ENCODE measurements around the gene SDCCAG8. TPM values are rescaled to one million over a fixed set of nuclear protein-coding genes. Genes with fewer than 3 reads are reported as not detected.

The SDCCAG8 gene
- total RNA-seq, 1 experiment from 2014 or later, result 194 TPM

DNA sequence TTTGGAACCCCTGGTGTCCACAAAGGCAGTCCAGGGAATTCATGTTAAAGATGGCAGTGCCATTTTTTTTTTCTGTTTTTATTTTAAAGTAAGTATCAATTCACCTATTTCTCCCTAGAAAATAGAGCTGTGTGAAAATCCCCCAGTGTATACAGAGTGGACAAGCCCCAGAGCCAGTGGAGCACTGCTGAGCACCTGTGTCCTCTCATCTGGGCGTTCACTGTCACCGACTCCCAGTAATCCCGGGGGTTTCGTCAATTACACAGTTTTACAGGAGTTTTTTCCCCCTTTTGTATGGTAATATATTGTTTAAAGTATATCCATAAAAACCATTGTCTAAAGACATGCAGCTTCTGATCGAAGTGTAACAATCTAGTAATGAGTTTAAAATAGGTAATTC lies 175.8 kb downstream of the SDCCAG8 start:
- H3K27ac ChIP-seq (ENCODE audit: low read length), result no peak overlapping the region
- ChIA-PET CTCF (no interaction called here), POLR2A (ENCODE audit: unreplicated experiment) (no interaction called here)
- no peak for ATAC-seq
- H3K9ac ChIP-seq (ENCODE audit: low read length), result no peak overlapping the region
- no peaks in the 10 kb centered on the region for H3K36me3 ChIP-seq (ENCODE audit: low read depth, low read length)
- no peak for DNase-seq
- no TSS peak for BruUV-seq (replicated peaks)
- no peaks in the 10 kb centered on the region for H3K27me3 ChIP-seq (ENCODE audit: low read length)
- H4K20me1 ChIP-seq (ENCODE audit: low read length), result no peaks in the 10 kb centered on the region
- no peak overlapping the region for H2AFZ ChIP-seq (ENCODE audit: low read length)
- no peaks in the 10 kb centered on the region for H3K79me2 ChIP-seq (ENCODE audit: low read length)
- H3K9me3 ChIP-seq (ENCODE audit: low read length), result no peaks in the 10 kb centered on the region
- TF ChIP-seq EZH2phosphoT487 (IDR thresholded peaks at IDR 0.05; ENCODE audit: borderline replicate concordance, low read length) (no peak), EZH2 (IDR thresholded peaks at IDR 0.05; ENCODE audit: low read length, unreplicated experiment) (no peak)
- TF ChIP-seq, protein P1, sequence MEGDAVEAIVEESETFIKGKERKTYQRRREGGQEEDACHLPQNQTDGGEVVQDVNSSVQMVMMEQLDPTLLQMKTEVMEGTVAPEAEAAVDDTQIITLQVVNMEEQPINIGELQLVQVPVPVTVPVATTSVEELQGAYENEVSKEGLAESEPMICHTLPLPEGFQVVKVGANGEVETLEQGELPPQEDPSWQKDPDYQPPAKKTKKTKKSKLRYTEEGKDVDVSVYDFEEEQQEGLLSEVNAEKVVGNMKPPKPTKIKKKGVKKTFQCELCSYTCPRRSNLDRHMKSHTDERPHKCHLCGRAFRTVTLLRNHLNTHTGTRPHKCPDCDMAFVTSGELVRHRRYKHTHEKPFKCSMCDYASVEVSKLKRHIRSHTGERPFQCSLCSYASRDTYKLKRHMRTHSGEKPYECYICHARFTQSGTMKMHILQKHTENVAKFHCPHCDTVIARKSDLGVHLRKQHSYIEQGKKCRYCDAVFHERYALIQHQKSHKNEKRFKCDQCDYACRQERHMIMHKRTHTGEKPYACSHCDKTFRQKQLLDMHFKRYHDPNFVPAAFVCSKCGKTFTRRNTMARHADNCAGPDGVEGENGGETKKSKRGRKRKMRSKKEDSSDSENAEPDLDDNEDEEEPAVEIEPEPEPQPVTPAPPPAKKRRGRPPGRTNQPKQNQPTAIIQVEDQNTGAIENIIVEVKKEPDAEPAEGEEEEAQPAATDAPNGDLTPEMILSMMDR (conservative IDR thresholded peaks at IDR 0.05; ENCODE audit: low read depth, low read length), result no peak
- intact Hi-C loops (cut with micrococcal nuclease), result no loop called here
- H3K9me2 ChIP-seq (replicated peaks; ENCODE audit: low read length), result no peaks in the 10 kb centered on the region
- no peak overlapping the region for H3K4me2 ChIP-seq (ENCODE audit: low read length)
- no peak overlapping the region for H3K4me3 ChIP-seq (ENCODE audit: low read length)
- no peaks in the 10 kb centered on the region for H3F3A ChIP-seq (ENCODE audit: low read length, unreplicated experiment)
- H3K4me1 ChIP-seq (ENCODE audit: insufficient read depth, low read length), result no peaks in the 10 kb centered on the region

DNA sequence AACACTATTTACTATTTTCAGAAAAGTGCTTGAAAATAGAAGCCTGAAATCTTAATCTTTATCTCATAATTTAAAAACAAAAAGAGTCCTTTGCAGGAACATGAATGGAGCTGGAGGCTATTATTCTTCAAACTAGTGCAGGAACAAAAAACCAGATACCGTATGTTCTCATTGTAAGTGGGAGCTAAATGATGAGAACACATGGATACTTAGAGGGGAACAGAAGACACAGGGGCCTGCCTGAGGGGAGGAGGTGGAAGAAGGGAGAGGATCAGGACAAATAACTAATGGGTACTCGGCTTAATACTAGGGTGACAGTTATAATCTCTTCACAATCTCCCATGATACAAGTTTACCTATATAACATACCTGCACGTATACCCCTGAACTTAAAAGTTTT lies 176.3 kb downstream of the SDCCAG8 start:
- POLR2A ChIA-PET (ENCODE audit: unreplicated experiment), result no interaction called here
- BruUV-seq (replicated peaks), result no TSS peak

GRCh38 chr1:243433737-243434370 lies 178.0 kb downstream of the SDCCAG8 start:
- Histone ChIP-seq H3K36me3 (ENCODE audit: low read depth, low read length) (no peaks in the 10 kb centered on the region), H3K4me2 (ENCODE audit: low read length) (no peak overlapping the region), H4K20me1 (ENCODE audit: low read length) (no peaks in the 10 kb centered on the region), H3K9me3 (ENCODE audit: low read length) (no peaks in the 10 kb centered on the region), H3K4me3 (ENCODE audit: low read length) (no peak overlapping the region), H3K9ac (ENCODE audit: low read length) (no peak overlapping the region), H3K27ac (ENCODE audit: low read length) (no peak overlapping the region), H3K4me1 (ENCODE audit: insufficient read depth, low read length) (no peaks in the 10 kb centered on the region), H3K27me3 (ENCODE audit: low read length) (no peaks in the 10 kb centered on the region), H3K79me2 (ENCODE audit: low read length) (no peaks in the 10 kb centered on the region), H3F3A (ENCODE audit: low read length, unreplicated experiment) (no peaks in the 10 kb centered on the region), H2AFZ (ENCODE audit: low read length) (no peak overlapping the region), H3K9me2 (replicated peaks; ENCODE audit: low read length) (no peaks in the 10 kb centered on the region)
- POLR2A ChIA-PET (ENCODE audit: unreplicated experiment), result no interaction called here
- no peak for DNase-seq
- BruUV-seq (replicated peaks), result no TSS peak
- intact Hi-C loops (cut with micrococcal nuclease), result no loop called here
- TF ChIP-seq EZH2phosphoT487 (IDR thresholded peaks at IDR 0.05; ENCODE audit: borderline replicate concordance, low read length), result no peak
- TF ChIP-seq EZH2 (IDR thresholded peaks at IDR 0.05; ENCODE audit: low read length, unreplicated experiment), result no peak
- TF ChIP-seq, protein P1 (conservative IDR thresholded peaks at IDR 0.05; ENCODE audit: low read depth, low read length), result no peak
- ATAC-seq, result no peak
- CTCF ChIA-PET, result no interaction called here

More for the DNA sequence above, 176.3 kb downstream of the SDCCAG8 start:
- H3K9ac ChIP-seq (ENCODE audit: low read length), result no peak overlapping the region
- no peaks in the 10 kb centered on the region for H3F3A ChIP-seq (ENCODE audit: low read length, unreplicated experiment)
- H4K20me1 ChIP-seq (ENCODE audit: low read length), result no peaks in the 10 kb centered on the region
- H3K9me2 ChIP-seq (replicated peaks; ENCODE audit: low read length), result no peaks in the 10 kb centered on the region
- H3K27ac ChIP-seq (ENCODE audit: low read length), result no peak overlapping the region
- CTCF ChIA-PET, result no interaction called here
- intact Hi-C loops (cut with micrococcal nuclease), result no loop called here
- DNase-seq (no peak), ATAC-seq (no peak)
- H3K4me1 ChIP-seq (ENCODE audit: insufficient read depth, low read length), result no peaks in the 10 kb centered on the region
- H2AFZ ChIP-seq (ENCODE audit: low read length), result no peak overlapping the region
- no peak overlapping the region for H3K4me2 ChIP-seq (ENCODE audit: low read length)
- H3K9me3 ChIP-seq (ENCODE audit: low read length), result no peaks in the 10 kb centered on the region
- TF ChIP-seq EZH2phosphoT487 (IDR thresholded peaks at IDR 0.05; ENCODE audit: borderline replicate concordance, low read length) (no peak), EZH2 (IDR thresholded peaks at IDR 0.05; ENCODE audit: low read length, unreplicated experiment) (no peak)
- no peak overlapping the region for H3K4me3 ChIP-seq (ENCODE audit: low read length)
- no peaks in the 10 kb centered on the region for H3K27me3 ChIP-seq (ENCODE audit: low read length)
- no peaks in the 10 kb centered on the region for H3K79me2 ChIP-seq (ENCODE audit: low read length)
- no peaks in the 10 kb centered on the region for H3K36me3 ChIP-seq (ENCODE audit: low read depth, low read length)
